Measurements from ENCODE around the gene IPO13. TPM values are rescaled to one million over a fixed set of nuclear protein-coding genes. Genes with fewer than 3 reads are reported as not detected.

Gene IPO13
- total and polyA plus RNA-seq, 2 experiments from 2014 or later = 20.6 to 30.7 TPM

DNA sequence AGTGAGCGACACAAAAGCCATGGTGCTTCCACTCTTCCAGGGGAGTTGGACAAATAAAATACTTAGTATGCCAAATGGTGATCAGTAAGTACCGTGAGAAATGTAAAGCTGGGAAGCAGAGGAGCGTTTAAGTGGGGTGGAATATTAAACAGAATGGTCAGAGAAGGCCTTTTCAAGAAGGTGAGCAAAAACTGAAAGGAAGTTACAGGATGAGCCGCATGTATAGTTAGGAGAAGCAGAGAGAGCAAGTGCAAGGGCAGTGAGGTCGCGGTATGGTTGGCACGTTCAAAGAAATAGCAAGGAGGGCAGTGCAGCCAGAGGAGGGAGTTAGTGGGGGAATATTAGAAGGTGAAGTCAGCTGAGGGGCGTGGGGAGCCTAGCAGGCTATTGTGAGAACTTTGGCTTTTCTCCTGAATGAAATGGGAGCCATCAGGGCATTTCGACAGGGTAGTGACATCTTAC lies 27.3 kb downstream of the IPO13 start:
- WGBS (ENCODE audit: low lambda C conversion rate, missing lambda C conversion rate) = 39% methylated on average over 9 of the region's 9 CpGs
- Histone ChIP-seq H4K20me1 (ENCODE audit: insufficient read depth, poor library complexity, severe bottlenecking) (peaks cover 30% of the 10 kb centered on the region), H3K9me2 (replicated peaks; ENCODE audit: insufficient read depth) (no peaks in the 10 kb centered on the region), H3K4me1 (ENCODE audit: insufficient read depth) (peaks cover 35% of the 10 kb centered on the region), H3K36me3 (replicated peaks; ENCODE audit: insufficient read depth, low read depth) (no peaks in the 10 kb centered on the region), H3K79me2 (peaks cover 46% of the 10 kb centered on the region), H2AFZ (peak overlapping the region; percentile 97), H3K27ac (peak overlapping the region; percentile 97), H3K4me3 (peak overlapping the region; percentile 61), H3K27me3 (no peaks in the 10 kb centered on the region), H3K4me2 (peak overlapping the region; percentile 93), H3K9me3 (ENCODE audit: low read depth) (no peaks in the 10 kb centered on the region)
- TF ChIP-seq EZH2 (IDR thresholded peaks at IDR 0.05; ENCODE audit: borderline replicate concordance) (no peak), EZH2phosphoT487 (IDR thresholded peaks at IDR 0.05; ENCODE audit: low read depth, severe bottlenecking, unreplicated experiment) (no peak)
- TF ChIP-seq, protein P1, sequence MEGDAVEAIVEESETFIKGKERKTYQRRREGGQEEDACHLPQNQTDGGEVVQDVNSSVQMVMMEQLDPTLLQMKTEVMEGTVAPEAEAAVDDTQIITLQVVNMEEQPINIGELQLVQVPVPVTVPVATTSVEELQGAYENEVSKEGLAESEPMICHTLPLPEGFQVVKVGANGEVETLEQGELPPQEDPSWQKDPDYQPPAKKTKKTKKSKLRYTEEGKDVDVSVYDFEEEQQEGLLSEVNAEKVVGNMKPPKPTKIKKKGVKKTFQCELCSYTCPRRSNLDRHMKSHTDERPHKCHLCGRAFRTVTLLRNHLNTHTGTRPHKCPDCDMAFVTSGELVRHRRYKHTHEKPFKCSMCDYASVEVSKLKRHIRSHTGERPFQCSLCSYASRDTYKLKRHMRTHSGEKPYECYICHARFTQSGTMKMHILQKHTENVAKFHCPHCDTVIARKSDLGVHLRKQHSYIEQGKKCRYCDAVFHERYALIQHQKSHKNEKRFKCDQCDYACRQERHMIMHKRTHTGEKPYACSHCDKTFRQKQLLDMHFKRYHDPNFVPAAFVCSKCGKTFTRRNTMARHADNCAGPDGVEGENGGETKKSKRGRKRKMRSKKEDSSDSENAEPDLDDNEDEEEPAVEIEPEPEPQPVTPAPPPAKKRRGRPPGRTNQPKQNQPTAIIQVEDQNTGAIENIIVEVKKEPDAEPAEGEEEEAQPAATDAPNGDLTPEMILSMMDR (IDR thresholded peaks at IDR 0.05; ENCODE audit: poor library complexity) = no peak
- no peak for DNase-seq (ENCODE audit: low spot score)

DNA sequence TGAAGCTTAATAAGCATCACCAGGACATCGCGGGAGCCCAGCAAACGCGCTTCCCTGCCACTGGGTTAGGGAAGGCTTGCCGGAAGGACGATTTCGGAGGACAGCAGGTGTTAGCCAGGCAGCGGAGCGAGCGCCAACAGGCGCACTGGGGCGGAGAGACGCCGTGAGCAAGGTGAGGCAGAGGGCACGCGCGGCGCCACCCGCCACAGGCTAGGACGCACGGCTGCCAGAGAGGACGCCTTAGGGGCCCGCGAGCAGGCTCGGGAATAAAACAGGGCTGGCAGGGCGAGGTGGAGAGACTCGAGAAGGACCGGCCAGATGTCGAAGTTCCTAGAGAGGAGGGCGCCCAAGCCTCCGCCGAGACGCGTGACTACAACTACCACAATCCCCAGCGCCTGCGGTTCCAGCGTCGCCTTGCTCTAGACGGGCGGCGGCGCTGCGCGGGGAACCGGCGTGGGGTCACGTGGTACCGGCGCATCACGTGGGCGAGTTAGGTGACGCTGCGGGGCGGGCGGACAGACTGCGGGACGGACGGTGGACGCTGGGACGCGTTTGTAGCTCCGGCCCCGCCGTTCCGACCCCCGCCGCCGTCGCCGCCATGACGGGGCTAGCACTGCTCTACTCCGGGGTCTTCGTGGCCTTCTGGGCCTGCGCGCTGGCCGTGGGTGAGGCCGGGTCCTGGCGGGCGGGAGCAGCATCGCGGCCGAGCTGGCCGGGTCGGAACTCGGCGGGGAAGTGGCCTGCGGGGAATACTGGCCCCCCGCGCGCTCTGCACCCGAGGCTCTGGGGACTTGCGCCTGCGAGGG lies 27.9 kb downstream of the IPO13 start, which contains the start of gene ATP6V0B:
ATP6V0B (plus strand) TSS at position 518 of the 806 bp plus-strand sequence; CDS start at position 599, 81 bp downstream.
- peak; percentile 99 for DNase-seq (ENCODE audit: low spot score)
- Histone ChIP-seq H2AFZ (peak within 1 kb of the TSS; percentile 97), H3K4me2 (peak within 1 kb of the TSS; percentile 93), H3K9me3 (ENCODE audit: low read depth) (no peaks in the 10 kb centered on the region), H3K27ac (peak within 1 kb of the TSS; percentile 97), H3K36me3 (replicated peaks; ENCODE audit: insufficient read depth, low read depth) (no peaks in the 10 kb centered on the region), H4K20me1 (ENCODE audit: insufficient read depth, poor library complexity, severe bottlenecking) (peaks cover 30% of the 10 kb centered on the region), H3K27me3 (no peaks in the 10 kb centered on the region), H3K4me1 (ENCODE audit: insufficient read depth) (peaks cover 35% of the 10 kb centered on the region), H3K4me3 (peak within 1 kb of the TSS; percentile 89), H3K9me2 (replicated peaks; ENCODE audit: insufficient read depth) (no peaks in the 10 kb centered on the region), H3K79me2 (peaks cover 50% of the 10 kb centered on the region)
- under 1% methylated on average over 87 of the region's 93 CpGs for WGBS (ENCODE audit: low lambda C conversion rate, missing lambda C conversion rate)
- TF ChIP-seq, protein P1 (IDR thresholded peaks at IDR 0.05; ENCODE audit: poor library complexity) = peak; percentile 1
- no peak for TF ChIP-seq EZH2 (IDR thresholded peaks at IDR 0.05; ENCODE audit: borderline replicate concordance)

DNA sequence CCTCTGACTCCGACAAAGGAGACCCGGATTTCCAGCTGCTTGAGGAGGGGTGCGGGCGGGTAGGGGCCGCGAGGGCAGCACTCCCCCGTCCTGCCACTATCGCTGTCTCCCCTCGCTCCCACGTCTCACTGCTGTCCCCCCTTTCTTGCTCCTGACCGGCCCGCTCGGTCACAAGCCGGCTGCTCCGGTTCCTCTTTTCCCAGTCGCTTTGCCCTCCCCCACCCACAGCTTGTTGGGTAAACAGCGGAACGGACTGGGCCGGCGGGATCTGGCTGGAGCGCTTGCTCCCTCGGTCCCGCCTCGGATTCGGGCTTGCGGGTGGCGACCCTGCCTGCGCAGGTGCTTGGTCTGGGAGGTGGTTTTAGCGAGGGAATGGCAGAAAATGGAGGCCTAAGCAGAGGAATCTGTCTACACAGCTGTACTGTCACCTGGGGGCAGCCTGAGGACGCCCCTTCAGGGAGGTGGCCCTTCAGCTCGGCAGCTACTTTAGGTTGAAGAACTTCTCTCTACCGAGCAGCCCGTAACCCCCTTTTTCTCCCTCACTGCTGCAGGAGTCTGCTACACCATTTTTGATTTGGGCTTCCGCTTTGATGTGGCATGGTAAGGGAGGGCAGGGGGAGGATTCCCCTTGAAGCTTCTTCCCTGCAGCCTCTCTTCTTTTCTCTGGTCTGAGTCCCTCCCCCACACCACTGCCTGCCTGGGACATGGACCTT lies 28.7 kb downstream of the IPO13 start:
- Histone ChIP-seq H3K27ac (peak overlapping the region; percentile 97), H3K4me1 (ENCODE audit: insufficient read depth) (peaks cover 41% of the 10 kb centered on the region), H3K79me2 (peaks cover 52% of the 10 kb centered on the region), H3K4me2 (peak overlapping the region; percentile 93), H3K9me2 (replicated peaks; ENCODE audit: insufficient read depth) (no peaks in the 10 kb centered on the region), H3K36me3 (replicated peaks; ENCODE audit: insufficient read depth, low read depth) (no peaks in the 10 kb centered on the region), H4K20me1 (ENCODE audit: insufficient read depth, poor library complexity, severe bottlenecking) (peaks cover 30% of the 10 kb centered on the region), H3K4me3 (peak overlapping the region; percentile 89), H3K9me3 (ENCODE audit: low read depth) (no peaks in the 10 kb centered on the region), H2AFZ (peak overlapping the region; percentile 71), H3K27me3 (no peaks in the 10 kb centered on the region)
- TF ChIP-seq EZH2 (IDR thresholded peaks at IDR 0.05; ENCODE audit: borderline replicate concordance) (no peak), EZH2phosphoT487 (IDR thresholded peaks at IDR 0.05; ENCODE audit: low read depth, severe bottlenecking, unreplicated experiment) (no peak)
- TF ChIP-seq, protein P1 (IDR thresholded peaks at IDR 0.05; ENCODE audit: poor library complexity) = no peak
- DNase-seq (ENCODE audit: low spot score) = peak; percentile 72
- WGBS (ENCODE audit: low lambda C conversion rate, missing lambda C conversion rate) = 2% methylated on average over 29 of the region's 34 CpGs

Measured in hepatocyte (in vitro differentiated cells).